D341Med (cell line): ENCODE results near the gene DYTN.

ENCODE experiments used
- DNase-seq: peaks from one replicate; pipeline ENCODE4 v3.0.0; 2012; ENCODE audit warnings: low spot score

DYTN gene

GRCh38 chr2:206614811-206615210 is 103.4 kb downstream of the DYTN start:
- DNase-seq: no peak

- DNase-seq: no peak
These were observed 106.5 kb downstream of the DYTN start for GRCh38 chr2:206611736-206612135.

GRCh38 chr2:206611191-206611590 is 107.0 kb downstream of the DYTN start:
- DNase-seq: no peak

GRCh38 chr2:206610451-206610850 is 107.7 kb downstream of the DYTN start:
- DNase-seq: no peak

GRCh38 chr2:206603243-206603642 is 115.0 kb downstream of the DYTN start:
- no peak for DNase-seq
